NCI-H345 (cell line): ENCODE data around the gene ANKDD1A.
A peak's percentile ranks its signal among the peaks of the same experiment; 100 is the strongest.

ENCODE experiments used
- DNase-seq: peaks from one replicate; lab custom pipeline; 2025; lab: John Stamatoyannopoulos, UW

ANKDD1A gene

DNA sequence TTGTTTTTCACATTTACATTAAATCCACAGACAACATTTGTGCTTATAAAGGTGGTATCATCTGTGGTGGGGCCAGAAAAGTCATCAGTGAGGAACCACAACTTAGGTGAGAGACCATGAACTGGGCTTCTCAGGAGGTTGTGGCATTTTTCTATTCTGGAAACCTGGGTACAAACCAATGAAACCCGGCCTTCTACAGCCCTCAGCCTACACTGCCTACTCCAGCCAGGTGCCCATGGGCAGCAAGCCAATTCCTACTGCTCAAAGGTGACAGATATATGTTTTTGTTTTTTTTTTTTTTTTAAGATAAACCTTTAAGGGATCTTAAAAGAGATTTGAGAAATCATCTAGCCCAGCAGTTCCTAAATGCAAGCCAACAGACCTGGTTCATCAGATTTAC, 57.7 kb downstream of the ANKDD1A start:
- no peak for DNase-seq

DNA sequence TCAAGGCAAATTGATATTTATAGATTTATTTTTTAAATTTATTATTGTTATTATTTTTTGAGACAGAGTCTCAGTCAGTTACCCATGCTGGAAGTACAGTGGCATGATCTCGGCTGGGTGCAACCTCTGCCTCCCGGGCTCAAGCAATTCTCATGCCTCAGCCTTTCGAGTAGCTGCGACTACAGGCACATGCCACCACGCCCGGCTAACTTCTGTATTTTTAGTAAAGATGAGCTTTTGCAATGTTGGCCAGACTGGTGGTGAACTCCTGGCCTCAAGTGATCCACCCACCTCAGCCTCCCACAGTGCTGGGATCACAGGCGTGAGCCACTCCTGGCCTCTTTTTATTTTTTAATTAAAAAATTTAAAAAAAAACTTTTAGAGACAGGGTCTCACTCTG, 59.0 kb downstream of the ANKDD1A start:
- DNase-seq = no peak

DNA sequence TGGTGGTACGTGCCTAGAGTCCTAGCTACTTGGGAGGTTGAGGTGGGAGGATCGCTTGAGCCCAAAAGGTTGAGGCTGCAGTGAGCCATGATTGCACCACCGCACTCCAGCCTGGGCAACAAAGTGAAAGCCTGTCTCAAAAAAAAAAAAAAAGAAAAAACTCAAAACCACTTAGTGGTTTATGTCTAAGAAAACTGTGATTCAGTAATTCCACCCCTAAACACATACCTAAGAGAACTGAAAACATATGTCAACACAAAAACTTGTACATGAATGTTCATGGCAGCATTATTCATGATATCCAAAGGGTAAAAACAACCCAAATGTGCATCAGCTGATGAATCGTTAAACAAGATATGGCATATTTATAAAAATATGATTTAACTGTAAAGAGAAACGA, 63.7 kb downstream of the ANKDD1A start:
- DNase-seq = no peak

DNA sequence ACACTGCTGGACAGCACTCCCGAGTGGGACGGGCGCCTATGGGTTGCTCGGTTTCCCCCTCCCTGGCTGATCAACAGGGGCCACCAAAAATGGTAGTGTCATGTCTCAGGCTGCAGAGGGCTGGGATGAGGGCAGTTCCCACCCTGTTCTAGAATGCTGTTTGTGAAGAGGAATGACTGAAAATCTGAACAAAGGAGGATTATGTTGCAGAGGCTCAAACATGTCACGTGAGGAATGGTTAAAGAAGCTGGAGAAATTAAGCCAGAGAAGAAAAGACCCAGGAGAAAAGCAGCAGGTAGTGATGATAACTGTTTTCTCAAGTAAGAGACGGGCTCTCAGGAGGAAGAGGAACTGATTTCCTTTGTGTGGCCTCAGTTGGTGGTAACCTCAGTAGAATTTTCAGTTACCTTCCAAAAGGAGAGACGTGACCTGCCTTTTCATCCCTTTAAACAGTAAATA, 67.6 kb downstream of the ANKDD1A start:
- DNase-seq = no peak

DNA sequence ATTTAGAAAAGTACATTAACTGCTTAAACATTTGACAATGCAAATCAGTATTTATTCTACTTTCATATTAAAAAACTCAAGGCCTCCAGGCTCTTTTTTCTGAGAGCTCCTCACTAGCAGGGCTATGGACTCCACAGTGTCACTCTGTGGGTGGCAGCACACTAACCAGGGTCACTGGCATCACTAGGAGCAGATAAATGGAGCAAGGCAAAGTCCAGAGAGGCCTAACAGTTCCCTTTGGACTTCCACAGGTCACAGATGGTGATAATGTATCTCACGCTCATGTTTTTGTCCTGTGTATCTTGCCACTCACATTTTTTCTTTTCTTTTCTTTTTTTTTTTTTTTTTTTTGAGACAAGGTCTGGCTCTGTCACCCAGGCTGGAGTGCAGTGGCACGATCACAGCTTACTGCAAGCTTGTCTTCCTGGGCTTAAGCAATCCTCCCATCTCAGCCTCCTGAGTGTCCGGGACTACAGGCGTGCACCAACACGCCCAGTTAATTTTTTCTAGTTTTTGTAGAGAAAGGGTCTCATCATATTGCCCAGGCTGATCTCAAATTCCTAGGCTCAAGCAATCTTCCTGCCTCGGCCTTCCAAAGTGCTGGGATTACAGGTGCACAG, 70.2 kb downstream of the ANKDD1A start:
- no peak for DNase-seq

DNA sequence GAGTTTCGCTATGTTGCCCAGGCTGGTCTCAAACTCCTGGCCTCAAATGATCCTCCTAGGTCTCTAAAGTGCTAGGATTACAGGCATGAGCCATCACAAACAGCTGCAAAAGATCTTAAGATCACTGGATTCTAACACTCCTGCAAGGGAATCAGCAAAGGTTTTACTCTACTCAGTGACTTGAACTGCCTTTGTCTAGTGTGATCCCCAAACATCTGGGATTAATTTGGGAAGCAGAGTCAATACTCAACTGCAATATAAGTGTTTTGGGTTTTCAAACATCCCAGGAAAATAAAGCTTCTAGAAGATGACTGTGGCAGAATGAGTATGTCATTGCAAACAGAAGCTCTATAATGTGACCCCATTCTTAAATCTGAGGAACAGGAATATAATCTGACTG, 70.8 kb downstream of the ANKDD1A start:
- no peak for DNase-seq

DNA sequence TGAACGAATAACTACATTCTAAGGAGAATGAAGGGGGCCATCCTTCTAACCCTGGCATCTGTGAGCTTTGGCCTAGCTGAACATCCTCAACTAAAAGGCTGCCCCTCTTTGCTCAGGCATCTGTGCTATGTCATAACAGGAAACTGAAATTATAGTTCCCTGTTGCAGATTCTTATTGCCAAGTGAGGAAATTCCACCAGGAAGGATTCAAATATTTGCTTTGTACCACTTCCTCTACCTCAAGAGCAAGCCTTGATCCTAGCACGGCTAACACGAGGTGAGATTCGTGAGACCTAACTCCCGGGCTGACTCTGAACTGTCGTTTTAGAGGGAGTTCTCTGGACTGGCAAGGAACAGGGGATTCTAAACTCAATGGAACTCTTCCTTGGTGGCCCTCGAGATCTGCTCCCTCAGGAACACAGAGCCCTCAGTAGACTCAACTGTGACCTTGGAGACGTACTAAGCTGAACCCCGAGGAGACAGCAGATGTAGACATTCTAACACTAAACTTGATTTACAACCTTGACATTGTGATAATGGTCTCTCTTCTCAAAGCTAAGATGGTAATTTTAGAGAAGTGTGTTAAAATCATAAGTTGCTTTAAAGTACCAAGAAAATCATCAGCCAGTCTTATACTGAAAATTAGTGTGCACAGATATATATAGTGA, 73.8 kb downstream of the ANKDD1A start:
- DNase-seq = no peak

DNA sequence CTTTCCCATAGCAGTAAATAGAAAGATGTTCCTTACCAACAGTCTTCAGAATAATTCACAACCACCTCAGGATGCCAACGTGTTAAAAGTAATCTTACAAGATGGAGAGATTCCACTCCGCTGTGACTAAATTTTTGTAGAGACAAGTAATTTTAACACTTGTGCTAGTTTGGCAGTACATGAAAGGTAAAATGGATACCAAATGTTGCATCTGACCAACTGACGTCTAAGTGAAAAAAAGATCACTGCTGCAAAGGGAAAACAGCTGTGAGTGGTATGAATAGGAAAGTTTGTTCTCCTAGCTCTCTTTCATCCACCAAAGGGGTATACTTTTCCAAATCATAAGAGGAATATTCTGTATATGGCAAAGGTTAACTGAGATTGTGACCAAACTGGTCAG, 75.4 kb downstream of the ANKDD1A start:
- DNase-seq = no peak

DNA sequence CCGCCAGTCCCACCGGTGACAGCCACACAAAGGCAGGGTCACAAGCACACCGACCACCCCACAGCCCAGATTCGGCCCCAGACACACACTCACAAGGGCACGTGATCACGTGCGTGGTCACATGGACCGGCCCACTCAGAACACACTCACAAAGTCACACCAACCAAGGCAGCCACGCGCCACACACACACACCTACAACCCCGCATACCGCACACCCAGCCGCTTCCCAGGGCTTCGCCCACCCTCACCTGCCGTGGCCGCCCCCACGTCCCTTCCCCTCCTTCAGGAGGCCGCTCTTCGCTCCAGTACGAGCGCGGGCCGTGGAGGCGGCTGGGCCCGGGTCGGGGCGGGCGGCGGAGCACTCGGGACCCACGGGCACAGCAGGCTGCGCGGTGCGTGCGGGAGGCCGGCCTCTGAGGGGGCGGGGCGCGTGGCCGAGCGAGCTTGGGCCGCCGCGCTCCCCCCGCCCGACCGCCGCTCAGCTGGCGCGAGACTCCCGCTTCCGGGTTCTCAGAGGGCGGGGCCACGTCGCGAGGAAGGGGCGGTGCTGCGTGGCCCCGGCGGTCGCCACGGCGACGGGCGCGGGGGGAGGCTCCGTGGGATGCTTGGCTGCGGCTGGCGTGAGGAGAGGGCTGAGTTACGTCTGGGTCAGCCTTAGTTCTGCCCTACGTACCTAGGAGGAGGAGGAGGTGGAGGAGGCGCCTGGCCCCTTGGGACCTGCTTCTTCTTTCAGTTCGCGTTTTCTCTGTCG, 77.9 kb downstream of the ANKDD1A start, which contains the start of gene SPG21:
Gene SPG21 (minus strand): TSS at position 499 of the 752 bp plus-strand sequence. CDS start 6,345 bp downstream, outside the sequence.
- DNase-seq = peak; percentile 87

DNA sequence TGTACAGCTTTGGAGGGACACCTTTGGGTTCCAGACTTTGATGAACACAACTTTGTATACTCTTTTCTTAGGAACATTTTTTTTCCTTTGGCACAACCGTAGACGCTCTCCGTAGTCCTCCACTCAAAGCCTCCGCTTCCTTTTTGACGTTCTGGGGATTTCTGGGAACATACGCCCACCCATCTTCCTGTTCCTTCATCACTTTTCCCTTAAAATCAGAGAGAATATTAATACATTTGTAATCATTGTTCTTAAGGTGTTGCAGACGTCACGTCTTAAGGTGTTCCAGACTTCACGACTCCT, 78.4 kb downstream of the ANKDD1A start:
- DNase-seq = no peak

DNA sequence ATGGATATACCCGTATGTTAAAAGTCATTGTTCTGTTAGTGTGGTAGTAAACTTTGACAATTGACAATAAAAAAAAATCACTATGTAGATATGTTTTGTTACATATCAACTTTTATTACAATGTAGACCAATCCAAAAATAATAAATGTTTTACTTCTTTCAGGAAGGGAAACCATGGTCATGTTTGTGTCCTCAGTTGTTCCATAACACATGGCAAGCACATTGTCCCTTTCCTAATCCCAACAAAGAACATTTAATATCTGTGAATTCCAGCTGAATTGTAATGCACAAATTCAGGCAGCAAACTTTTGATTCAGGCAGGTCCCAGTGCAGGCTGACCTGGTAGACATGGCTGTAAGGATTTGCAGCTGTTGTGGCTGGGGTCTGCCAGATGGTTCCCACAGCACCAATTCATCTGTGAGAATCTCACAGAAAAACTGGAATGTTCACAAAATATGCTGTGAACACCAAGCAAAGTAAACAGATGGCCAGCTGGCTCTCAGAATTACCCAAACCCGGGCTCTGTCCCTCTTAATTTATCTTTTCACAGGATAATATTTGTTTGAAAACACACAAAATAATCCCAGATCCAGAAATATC, 79.9 kb downstream of the ANKDD1A start:
- no peak for DNase-seq

DNA sequence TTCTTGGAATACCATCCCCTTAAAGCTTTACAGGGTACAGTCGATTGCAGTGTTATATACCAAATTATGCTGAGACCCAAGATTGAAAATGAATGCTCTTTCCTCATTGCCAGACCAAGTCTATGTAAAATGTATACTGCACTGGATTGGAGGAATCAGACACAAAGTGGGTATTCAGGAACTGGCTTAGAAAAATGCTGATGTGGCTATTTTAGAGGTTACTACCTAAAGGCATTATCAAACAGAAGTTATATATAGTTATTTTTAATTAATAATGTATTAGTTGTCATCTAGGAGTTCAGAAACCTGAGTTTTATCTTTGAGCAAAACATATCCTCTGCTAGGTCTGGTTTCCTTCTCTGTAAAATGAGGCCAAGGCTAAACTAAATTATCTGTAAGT, 81.6 kb downstream of the ANKDD1A start:
- no peak for DNase-seq

DNA sequence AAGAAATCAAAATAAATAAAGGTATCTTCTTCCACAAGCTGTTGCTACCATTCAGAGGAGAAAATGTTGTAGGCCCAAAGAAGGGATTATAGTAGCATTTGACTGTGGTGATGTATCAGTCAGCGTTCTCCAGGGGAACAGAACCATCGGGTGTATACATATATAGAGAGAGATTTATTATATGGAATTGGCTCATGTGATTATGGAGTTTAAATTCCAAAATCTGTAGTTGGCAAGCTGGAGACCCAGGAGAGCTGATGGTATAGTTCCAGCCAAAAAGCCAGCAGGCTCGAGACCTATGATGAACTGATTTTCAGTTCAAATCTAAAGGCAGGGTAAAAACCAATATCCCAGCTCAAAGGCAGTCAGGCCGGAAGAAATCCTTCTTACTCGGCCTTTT, 85.4 kb downstream of the ANKDD1A start:
- no peak for DNase-seq

DNA sequence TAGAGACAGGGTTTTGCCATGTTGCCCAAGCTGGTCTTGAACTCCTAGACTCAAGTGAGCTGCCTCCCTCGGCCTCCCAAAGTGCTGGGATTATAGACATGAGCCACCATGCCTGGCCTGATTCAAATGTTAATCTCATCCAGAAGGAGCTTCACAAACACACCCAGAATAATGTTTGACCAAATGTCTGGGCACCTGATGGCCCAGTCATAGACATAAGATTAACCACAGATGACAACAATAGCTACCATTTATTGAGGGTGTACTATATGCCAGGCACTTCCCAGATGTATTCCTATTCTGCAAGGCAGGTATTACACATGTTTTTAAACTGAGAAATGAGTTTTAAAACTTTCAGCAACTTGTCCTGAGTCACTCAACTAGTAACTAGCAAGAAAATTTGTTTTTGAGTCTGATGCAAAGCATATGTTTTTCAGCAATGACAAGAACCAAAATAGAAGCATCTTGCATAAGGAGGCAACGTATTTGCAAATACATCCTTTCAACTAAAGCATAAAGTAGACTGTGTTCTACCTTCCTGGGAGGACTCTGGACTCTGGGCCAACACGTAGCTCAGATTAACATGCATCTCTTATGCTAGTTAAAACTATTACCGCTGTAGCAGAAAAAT, 86.2 kb downstream of the ANKDD1A start:
- DNase-seq = no peak

DNA sequence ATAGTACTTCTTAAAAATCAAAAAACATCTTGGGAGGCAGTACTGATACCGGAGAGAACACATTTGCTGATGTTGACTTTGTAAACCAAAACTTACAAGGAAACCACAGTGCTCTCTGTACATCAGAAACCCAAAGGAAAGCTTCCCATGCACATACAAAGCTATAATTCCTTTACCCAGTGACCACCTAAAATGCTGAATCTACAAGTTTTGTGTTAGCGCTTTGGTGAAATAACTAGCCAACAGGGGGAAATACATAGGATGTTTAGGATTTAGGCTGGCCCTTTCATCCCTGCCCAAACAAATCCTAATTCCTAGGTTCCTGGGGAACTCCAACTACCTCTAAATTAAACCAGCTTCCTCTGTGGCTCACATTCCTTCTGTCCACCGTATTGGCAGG, 93.3 kb downstream of the ANKDD1A start:
- DNase-seq = no peak

DNA sequence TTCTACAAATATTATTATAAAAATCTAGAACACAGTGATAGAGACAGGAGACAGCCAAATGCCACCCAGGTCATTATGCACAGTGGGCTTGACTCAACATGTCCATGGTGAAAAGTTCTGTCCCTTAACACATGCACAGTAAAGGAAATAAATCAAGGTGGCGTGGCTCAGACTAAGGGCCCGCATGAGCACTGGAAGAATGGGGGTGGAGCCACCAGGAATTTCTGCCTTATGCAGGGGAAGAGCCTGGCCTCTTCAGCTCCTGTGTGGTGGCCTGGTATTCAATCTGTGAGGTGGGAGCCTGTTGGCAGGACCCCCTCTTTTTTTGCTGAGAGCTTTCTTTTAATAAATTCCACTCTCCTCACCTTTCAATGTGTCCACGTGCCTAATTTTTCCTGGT, 95.2 kb downstream of the ANKDD1A start:
- no peak for DNase-seq
